Glutamatergic neuron (in vitro differentiated cells): ENCODE measurements around the gene SCRN2. TPM values are rescaled to one million over a fixed set of nuclear protein-coding genes. Genes with fewer than 3 reads are reported as not detected.

ENCODE experiments used
- DNase-seq: peaks from one replicate; pipeline ENCODE4 v3.0.0; 2022
- H3K27ac Mint-ChIP-seq: one replicate; pipeline ENCODE4 v1.8.0; 2020; ENCODE audit warnings: mild to moderate bottlenecking, mixed read lengths, inconsistent platforms; ENCODE audit not compliant: unreplicated experiment
- H3K27me3 Mint-ChIP-seq: one replicate; pipeline ENCODE4 v1.8.0; 2020; ENCODE audit warnings: mild to moderate bottlenecking, moderate library complexity, mixed read lengths, inconsistent platforms; ENCODE audit not compliant: unreplicated experiment
- H3K36me3 Mint-ChIP-seq: one replicate; pipeline ENCODE4 v1.8.0; 2020; ENCODE audit warnings: mild to moderate bottlenecking, mixed read lengths, inconsistent platforms; ENCODE audit not compliant: unreplicated experiment
- H3K4me1 Mint-ChIP-seq: one replicate; pipeline ENCODE4 v1.8.0; 2020; ENCODE audit warnings: mild to moderate bottlenecking, low read depth, mixed read lengths, inconsistent platforms; ENCODE audit not compliant: unreplicated experiment
- H3K4me3 Mint-ChIP-seq: one replicate; pipeline ENCODE4 v1.8.0; 2020; ENCODE audit warnings: mild to moderate bottlenecking, mixed read lengths, inconsistent platforms; ENCODE audit not compliant: unreplicated experiment
- H3K9me3 Mint-ChIP-seq: one replicate; pipeline ENCODE4 v1.8.0; 2020; ENCODE audit warnings: mild to moderate bottlenecking, moderate library complexity, mixed read lengths, inconsistent platforms; ENCODE audit not compliant: unreplicated experiment
- total RNA-seq: library from RNA; stranded (reverse); fragmentation: NEBNext Ultra II Directional; extraction: Animal tissue kit (Norgen Biotek cat#: 25700); gene quantifications from one replicate; pipeline ENCODE4 v1.2.1, GENCODE V29; 2021; ENCODE audit not compliant: unreplicated experiment
- TF ChIP-seq, protein P1 (sequence below): fragments of 200-600 bp; sonication (generic); IDR thresholded peaks from one replicate; pipeline ENCODE4 v1.5.0; 2021; ENCODE audit not compliant: partially characterized antibody, unreplicated experiment

The SCRN2 gene
- total RNA-seq, 1 donor from 2014 or later, result 39.1 TPM

DNA sequence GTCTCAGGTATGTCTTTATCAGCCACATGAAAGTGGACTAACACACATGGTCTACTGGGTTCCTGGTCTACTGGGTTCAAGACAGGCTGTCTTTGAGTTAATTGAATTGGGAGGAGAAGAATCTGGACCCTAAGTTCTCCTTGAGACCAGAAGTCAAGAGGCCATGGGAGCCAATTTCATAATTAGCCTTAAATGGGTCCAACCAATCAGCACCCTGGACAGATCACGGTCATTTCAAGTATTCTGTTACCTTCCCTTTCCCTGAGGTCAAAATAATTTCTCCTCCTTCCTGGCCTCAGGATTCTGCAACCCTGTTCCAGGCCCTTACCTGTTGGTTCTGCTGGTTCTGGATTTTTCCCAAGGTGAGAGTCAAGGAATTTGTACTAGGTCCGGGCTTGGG is 43.3 kb downstream of the SCRN2 start:
- Mint-ChIP-seq H3K27ac (no peak overlapping the region), H3K36me3 (no peaks in the 10 kb centered on the region), H3K27me3 (peaks cover 5% of the 10 kb centered on the region), H3K4me3 (no peak overlapping the region), H3K9me3 (no peaks in the 10 kb centered on the region), H3K4me1 (no peaks in the 10 kb centered on the region)
- TF ChIP-seq, protein P1, sequence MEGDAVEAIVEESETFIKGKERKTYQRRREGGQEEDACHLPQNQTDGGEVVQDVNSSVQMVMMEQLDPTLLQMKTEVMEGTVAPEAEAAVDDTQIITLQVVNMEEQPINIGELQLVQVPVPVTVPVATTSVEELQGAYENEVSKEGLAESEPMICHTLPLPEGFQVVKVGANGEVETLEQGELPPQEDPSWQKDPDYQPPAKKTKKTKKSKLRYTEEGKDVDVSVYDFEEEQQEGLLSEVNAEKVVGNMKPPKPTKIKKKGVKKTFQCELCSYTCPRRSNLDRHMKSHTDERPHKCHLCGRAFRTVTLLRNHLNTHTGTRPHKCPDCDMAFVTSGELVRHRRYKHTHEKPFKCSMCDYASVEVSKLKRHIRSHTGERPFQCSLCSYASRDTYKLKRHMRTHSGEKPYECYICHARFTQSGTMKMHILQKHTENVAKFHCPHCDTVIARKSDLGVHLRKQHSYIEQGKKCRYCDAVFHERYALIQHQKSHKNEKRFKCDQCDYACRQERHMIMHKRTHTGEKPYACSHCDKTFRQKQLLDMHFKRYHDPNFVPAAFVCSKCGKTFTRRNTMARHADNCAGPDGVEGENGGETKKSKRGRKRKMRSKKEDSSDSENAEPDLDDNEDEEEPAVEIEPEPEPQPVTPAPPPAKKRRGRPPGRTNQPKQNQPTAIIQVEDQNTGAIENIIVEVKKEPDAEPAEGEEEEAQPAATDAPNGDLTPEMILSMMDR, result no peak
- no peak for DNase-seq

DNA sequence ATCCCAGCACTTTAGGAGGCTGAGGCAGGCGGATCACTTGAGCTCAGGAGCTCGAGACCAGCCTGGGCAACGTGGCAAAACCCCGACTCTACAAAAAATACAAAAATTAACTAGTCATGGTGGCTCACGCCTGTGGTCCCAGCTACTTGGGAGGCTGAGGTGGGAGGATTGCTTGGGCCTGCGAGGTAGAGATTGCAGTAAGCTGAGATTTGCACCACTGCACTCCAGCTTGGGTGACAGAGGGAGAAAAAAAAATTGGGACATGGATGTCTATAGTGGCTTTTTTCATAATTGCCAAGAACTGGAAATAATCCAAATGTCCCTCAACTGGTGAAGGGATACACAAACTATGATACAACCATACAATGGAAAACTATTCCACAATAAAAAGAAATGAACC is 48.1 kb downstream of the SCRN2 start:
- TF ChIP-seq, protein P1, result no peak
- Mint-ChIP-seq H3K4me3 (no peak overlapping the region), H3K4me1 (peaks cover 3% of the 10 kb centered on the region), H3K27ac (no peak overlapping the region), H3K36me3 (no peaks in the 10 kb centered on the region), H3K9me3 (no peaks in the 10 kb centered on the region), H3K27me3 (peaks cover 18% of the 10 kb centered on the region)
- no peak for DNase-seq

DNA sequence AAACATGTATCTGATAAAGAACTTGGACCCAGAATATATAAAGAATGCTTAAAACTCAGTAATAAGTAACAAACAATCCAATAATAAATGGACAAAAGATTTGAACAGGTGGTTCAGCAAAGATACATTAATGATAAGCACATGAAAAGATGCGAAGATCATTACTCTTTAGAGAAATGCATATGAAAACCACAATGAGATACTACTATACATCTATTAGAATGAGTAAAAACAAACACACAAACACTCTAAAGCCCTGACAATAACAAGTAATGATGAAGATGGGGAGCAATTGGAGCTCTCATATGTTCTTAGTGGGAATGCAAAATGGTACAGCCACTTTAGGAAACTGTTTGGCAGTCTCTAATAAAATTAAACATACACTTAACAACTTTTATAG is 48.6 kb downstream of the SCRN2 start:
- H3K27ac Mint-ChIP-seq, result no peak overlapping the region
- H3K4me1 Mint-ChIP-seq, result peaks cover 3% of the 10 kb centered on the region
- H3K9me3 Mint-ChIP-seq, result no peaks in the 10 kb centered on the region
- H3K36me3 Mint-ChIP-seq, result no peaks in the 10 kb centered on the region
- peaks cover 18% of the 10 kb centered on the region for H3K27me3 Mint-ChIP-seq
- no peak overlapping the region for H3K4me3 Mint-ChIP-seq
- TF ChIP-seq, protein P1, result no peak
- no peak for DNase-seq

DNA sequence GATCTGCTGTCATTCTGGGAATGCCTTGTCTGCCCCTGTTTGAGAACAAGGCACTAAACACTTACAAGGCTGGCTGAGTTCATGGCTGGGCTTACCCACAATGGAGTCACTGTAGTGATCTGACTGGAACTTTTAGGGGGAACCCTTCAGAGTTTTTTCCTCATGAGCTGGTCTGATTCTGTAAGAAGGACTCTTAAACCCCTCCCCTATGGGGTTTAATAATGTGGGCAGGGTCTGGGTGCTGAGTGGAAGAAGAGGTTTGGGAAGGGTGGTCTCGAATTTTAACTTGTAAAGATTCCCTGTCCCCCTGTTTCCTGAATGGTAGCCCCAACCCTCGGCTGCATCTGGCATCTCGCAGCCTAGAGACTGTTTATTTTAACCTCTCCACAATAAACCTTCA is 50.0 kb downstream of the SCRN2 start:
- Mint-ChIP-seq H3K4me1 (peaks cover 3% of the 10 kb centered on the region), H3K27me3 (peaks cover 18% of the 10 kb centered on the region), H3K4me3 (no peak overlapping the region), H3K9me3 (no peaks in the 10 kb centered on the region), H3K27ac (no peak overlapping the region), H3K36me3 (no peaks in the 10 kb centered on the region)
- TF ChIP-seq, protein P1, result no peak
- no peak for DNase-seq

DNA sequence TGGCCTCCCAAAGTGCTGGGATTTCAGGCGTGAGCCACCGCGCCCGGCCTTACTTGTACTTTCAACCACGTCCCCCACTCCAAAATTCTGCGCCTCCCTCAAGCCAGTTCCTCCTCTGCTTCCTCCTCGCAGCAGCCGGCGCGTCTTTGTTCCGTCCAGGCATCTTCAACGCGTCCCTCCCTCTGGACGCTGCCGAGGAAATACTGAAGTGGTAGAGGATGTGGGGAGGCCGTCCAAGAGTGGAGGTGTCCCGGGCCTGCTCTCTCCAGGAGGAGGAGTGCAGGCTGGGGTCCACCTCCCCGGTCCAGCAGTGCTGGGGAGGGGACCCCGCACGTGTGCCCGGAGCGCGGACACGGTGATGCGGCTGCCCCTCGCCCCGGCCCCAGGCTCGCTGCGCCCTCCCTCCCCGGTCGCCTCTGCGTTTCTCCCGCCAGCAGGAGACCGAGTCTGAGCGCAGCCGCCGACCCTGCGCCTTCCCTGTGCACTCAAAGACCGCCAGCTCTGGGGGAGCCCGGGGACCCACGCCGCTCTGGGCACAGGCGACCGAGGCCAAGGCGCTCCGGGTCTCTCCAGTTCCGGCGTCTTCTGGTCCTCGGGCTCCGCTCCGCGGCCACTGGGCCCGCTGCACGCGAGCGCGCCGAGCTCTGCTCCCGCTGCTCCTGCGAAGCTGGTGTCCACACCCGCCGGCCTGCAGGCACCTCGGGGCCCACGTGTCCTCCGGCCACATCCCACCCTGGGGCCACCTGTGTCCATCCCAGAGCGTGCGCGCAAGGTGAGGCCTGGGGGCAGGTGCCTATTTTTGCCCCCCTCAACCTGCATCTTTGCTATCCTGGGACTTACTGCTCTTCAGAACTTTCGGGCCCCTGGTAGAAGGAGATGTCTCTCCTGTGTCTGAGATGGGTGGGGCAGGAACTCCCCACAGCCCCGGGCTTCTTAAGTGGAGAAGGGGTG is 51.2 kb downstream of the SCRN2 start:
- H3K4me3 Mint-ChIP-seq, result peak overlapping the region; percentile 91
- peaks cover 3% of the 10 kb centered on the region for H3K4me1 Mint-ChIP-seq
- H3K27me3 Mint-ChIP-seq, result peaks cover 18% of the 10 kb centered on the region
- peak; percentile 77 for DNase-seq
- no peak overlapping the region for H3K27ac Mint-ChIP-seq
- H3K9me3 Mint-ChIP-seq, result no peaks in the 10 kb centered on the region
- no peaks in the 10 kb centered on the region for H3K36me3 Mint-ChIP-seq
- TF ChIP-seq, protein P1, result no peak
